ENCODE results near the gene MAX. TPM values are rescaled to one million over a fixed set of nuclear protein-coding genes. Genes with fewer than 3 reads are reported as not detected.

MAX gene
- total and polyA plus RNA-seq, 9 donors: 48.4 to 168 (median 109) TPM

GRCh38 chr14:65137648-65138307, 35.5 kb upstream of the MAX start:
- no peaks in the 10 kb centered on the region for H3K27me3 ChIP-seq
- intact Hi-C loops (cut with DNase I): no loop called here
- WGBS, 3 donors: 23 to 36% (median 34%) methylated on average over 9 of the region's 9 CpGs
- H3K4me1 ChIP-seq (ENCODE audit: insufficient read depth): no peaks in the 10 kb centered on the region
- no peaks in the 10 kb centered on the region for H3K36me3 ChIP-seq
- no peak for TF ChIP-seq EP300 (IDR thresholded peaks at IDR 0.05)
- TF ChIP-seq CTCF (IDR thresholded peaks at IDR 0.05): no peak
- TF ChIP-seq POLR2A (IDR thresholded peaks at IDR 0.05): no peak
- no peak for DNase-seq
- H3K9me3 ChIP-seq: no peaks in the 10 kb centered on the region
- no peak overlapping the region for H3K27ac ChIP-seq
- no peak overlapping the region for H3K4me3 ChIP-seq

GRCh38 chr14:65134651-65135579, 32.6 kb upstream of the MAX start:
- intact Hi-C loops (cut with DNase I): no loop called here
- no peak overlapping the region for H3K27ac ChIP-seq
- no peak for TF ChIP-seq POLR2A (IDR thresholded peaks at IDR 0.05)
- no peak for TF ChIP-seq CTCF (IDR thresholded peaks at IDR 0.05)
- no peaks in the 10 kb centered on the region for H3K36me3 ChIP-seq
- H3K27me3 ChIP-seq: no peaks in the 10 kb centered on the region
- no peaks in the 10 kb centered on the region for H3K4me1 ChIP-seq (ENCODE audit: insufficient read depth)
- H3K4me3 ChIP-seq: no peak overlapping the region
- 75 to 84% (median 80%) methylated on average over 12 of the region's 12 CpGs for WGBS, 3 donors
- H3K9me3 ChIP-seq: no peaks in the 10 kb centered on the region
- DNase-seq: no peak

- intact Hi-C loops (cut with DNase I): no loop called here
- Histone ChIP-seq H3K4me1 (ENCODE audit: insufficient read depth) (no peaks in the 10 kb centered on the region), H3K4me3 (no peak overlapping the region), H3K27me3 (no peaks in the 10 kb centered on the region), H3K36me3 (no peaks in the 10 kb centered on the region), H3K9me3 (no peaks in the 10 kb centered on the region), H3K27ac (no peak overlapping the region)
- no peak for DNase-seq
- TF ChIP-seq CTCF (IDR thresholded peaks at IDR 0.05) (no peak), POLR2A (IDR thresholded peaks at IDR 0.05) (no peak)
- whole genome bisulfite sequencing, 3 donors: 90 to 94% (median 93%) methylated on average over 8 of the region's 8 CpGs
Measured at GRCh38 chr14:65132855-65133254, 30.5 kb upstream of the MAX start.

- Histone ChIP-seq H3K4me3 (no peak overlapping the region), H3K27me3 (no peaks in the 10 kb centered on the region), H3K27ac (no peak overlapping the region), H3K4me1 (ENCODE audit: insufficient read depth) (no peaks in the 10 kb centered on the region), H3K36me3 (no peaks in the 10 kb centered on the region), H3K9me3 (no peaks in the 10 kb centered on the region)
- intact Hi-C loops (cut with DNase I): no loop called here
- no peak for DNase-seq
- WGBS, 3 donors: 83 to 87% (median 84%) methylated on average over 7 of the region's 7 CpGs
- TF ChIP-seq CTCF (IDR thresholded peaks at IDR 0.05) (no peak), EP300 (IDR thresholded peaks at IDR 0.05) (no peak), POLR2A (IDR thresholded peaks at IDR 0.05) (no peak)
Measured at GRCh38 chr14:65131301-65131701, 29.0 kb upstream of the MAX start.
